ENCODE measurements around the gene EID2B. TPM values are rescaled to one million over a fixed set of nuclear protein-coding genes. Genes with fewer than 3 reads are reported as not detected.

EID2B gene
- total and polyA plus RNA-seq, 10 donors: 2.0 to 5.7 (median 4.7) TPM

DNA sequence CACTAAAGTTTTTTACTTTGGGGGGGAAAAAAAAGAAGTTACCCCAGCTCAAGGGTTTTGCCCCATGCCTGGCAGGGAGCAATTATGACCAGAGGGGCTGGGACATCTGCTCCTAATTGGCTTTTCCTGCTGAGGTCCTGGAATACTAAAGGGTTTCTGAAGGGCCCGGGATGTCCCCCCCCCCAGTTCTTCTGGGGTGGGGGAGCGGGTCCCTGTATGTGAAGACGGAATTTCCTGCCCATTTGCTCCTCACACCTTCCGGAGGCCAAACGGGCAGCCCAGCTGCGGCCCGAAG is 35.0 kb downstream of the EID2B start:
- Histone ChIP-seq H3K4me1 (peaks cover 14 to 26% (median 23%) of the 10 kb centered on the region in 6 donors), H3K27me3 (replicated peaks in 1 of 7) (peaks cover 3 to 74% (median 40%) of the 10 kb centered on the region in 7 donors), H3K36me3 (no peaks in the 10 kb centered on the region), H3K9me3 (no peaks in the 10 kb centered on the region), H3K4me3 (peak overlapping the region in 4 of 8 donors; percentile 25 to 65 (median 30)), H3K27ac (no peak overlapping the region)
- intact Hi-C loops (cut with DNase I; ENCODE audit: low total_unique reads): no loop called here
- WGBS, 5 donors: 0 to 1% (median 0%) methylated on average over 6 to 7 of the region's 7 CpGs; no CpG with 5 or more reads in 1 of the 5 donors
- no peak for DNase-seq
- no peak for TF ChIP-seq POLR2AphosphoS5 (IDR thresholded peaks at IDR 0.05)
- TF ChIP-seq, protein P1, sequence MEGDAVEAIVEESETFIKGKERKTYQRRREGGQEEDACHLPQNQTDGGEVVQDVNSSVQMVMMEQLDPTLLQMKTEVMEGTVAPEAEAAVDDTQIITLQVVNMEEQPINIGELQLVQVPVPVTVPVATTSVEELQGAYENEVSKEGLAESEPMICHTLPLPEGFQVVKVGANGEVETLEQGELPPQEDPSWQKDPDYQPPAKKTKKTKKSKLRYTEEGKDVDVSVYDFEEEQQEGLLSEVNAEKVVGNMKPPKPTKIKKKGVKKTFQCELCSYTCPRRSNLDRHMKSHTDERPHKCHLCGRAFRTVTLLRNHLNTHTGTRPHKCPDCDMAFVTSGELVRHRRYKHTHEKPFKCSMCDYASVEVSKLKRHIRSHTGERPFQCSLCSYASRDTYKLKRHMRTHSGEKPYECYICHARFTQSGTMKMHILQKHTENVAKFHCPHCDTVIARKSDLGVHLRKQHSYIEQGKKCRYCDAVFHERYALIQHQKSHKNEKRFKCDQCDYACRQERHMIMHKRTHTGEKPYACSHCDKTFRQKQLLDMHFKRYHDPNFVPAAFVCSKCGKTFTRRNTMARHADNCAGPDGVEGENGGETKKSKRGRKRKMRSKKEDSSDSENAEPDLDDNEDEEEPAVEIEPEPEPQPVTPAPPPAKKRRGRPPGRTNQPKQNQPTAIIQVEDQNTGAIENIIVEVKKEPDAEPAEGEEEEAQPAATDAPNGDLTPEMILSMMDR (IDR thresholded peaks at IDR 0.05 in 8 of 11, conservative IDR thresholded peaks at IDR 0.05 in 3 of 11): peak in 1 of 11 experiments; percentile 40

DNA sequence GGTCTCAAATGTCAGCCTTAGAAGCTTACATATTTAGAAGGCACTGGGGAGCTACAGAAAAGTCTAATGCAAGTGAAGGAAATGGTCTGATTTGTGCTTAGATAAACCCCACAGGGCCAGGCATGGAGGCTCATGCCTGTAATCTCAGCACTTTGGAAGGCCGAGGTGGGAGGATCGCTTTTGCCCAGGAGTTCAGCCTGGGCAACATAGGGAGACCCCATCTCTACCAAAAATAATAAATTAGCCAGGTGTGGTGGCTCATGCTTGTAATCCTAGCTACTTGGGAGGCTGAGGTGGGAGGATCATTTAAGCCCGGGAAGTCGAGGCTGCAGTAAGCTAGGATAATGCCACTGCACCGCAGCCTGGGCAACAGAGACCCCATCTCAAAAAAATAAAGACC is 36.6 kb downstream of the EID2B start:
- peaks cover 0 to 13% (median 9%) of the 10 kb centered on the region in 6 donors for H3K36me3 ChIP-seq
- WGBS, 5 donors: 83 to 94% (median 85%) methylated on average over 5 of the region's 5 CpGs
- no peaks in the 10 kb centered on the region for H3K9me3 ChIP-seq
- no peak for DNase-seq
- H3K27ac ChIP-seq: no peak overlapping the region
- H3K27me3 ChIP-seq (replicated peaks in 1 of 7): peaks cover 3 to 58% (median 33%) of the 10 kb centered on the region in 7 donors
- no peak for TF ChIP-seq POLR2AphosphoS5 (IDR thresholded peaks at IDR 0.05)
- TF ChIP-seq, protein P1 (IDR thresholded peaks at IDR 0.05 in 8 of 11, conservative IDR thresholded peaks at IDR 0.05 in 3 of 11): no peak
- no peak for TF ChIP-seq POLR2A (IDR thresholded peaks at IDR 0.05)
- peaks cover 14 to 23% (median 21%) of the 10 kb centered on the region in 6 donors for H3K4me1 ChIP-seq
- intact Hi-C loops (cut with DNase I; ENCODE audit: low total_unique reads): no loop called here
- H3K4me3 ChIP-seq: no peak overlapping the region

DNA sequence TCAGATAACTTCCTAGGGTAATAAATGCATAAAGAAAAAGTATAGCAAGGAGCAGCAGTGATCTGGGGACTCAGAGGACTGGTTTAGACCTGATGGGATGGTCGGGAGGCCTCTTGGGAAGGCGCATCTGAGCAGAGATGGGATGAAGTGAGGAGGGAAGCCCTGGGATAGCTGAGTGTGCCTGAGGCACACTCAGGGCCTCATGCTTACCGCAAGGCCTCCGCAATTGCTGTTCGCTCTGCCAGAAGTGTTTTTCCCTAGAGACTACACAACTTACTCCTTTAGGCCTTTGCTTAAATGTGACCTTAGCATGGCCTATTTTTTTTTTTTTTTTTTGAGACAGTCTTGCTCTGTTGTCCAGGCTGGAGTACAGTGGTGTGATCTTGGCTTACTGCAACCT is 38.0 kb downstream of the EID2B start:
- 86 to 91% (median 90%) methylated on average over 5 of the region's 5 CpGs for WGBS, 5 donors
- Histone ChIP-seq H3K27ac (no peak overlapping the region), H3K27me3 (replicated peaks in 1 of 7) (peaks cover 3 to 44% (median 26%) of the 10 kb centered on the region in 7 donors), H3K4me3 (no peak overlapping the region), H3K9me3 (no peaks in the 10 kb centered on the region), H3K36me3 (peaks cover 0 to 27% (median 23%) of the 10 kb centered on the region in 6 donors), H3K4me1 (peaks cover 14 to 23% (median 20%) of the 10 kb centered on the region in 6 donors)
- TF ChIP-seq POLR2AphosphoS5 (IDR thresholded peaks at IDR 0.05): no peak
- TF ChIP-seq, protein P1 (IDR thresholded peaks at IDR 0.05 in 8 of 11, conservative IDR thresholded peaks at IDR 0.05 in 3 of 11): no peak
- no peak for TF ChIP-seq POLR2A (IDR thresholded peaks at IDR 0.05)
- no peak for DNase-seq
- intact Hi-C loops (cut with DNase I; ENCODE audit: low total_unique reads): no loop called here

DNA sequence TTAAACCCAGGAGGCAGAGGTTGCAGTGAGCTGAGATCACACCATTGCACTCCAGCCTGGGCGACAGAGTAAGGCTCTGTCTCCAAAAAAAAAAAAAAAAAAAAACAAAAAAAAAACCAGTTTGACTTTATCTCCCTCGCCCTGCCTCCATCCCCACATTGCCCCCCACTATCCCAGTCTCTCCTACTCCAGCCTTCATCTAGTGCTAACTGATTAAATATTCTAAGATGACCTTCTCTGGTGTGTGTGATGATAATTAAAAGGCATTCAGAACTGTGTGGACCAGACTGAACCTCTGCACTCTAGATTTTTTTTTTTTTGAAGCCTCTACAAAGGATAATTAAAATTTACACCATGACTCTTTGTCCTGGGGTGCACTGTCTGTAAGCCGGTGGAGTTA is 39.9 kb downstream of the EID2B start:
- intact Hi-C loops (cut with DNase I; ENCODE audit: low total_unique reads): no loop called here
- WGBS, 5 donors: 88 to 94% (median 91%) methylated on average over 2 to 3 of the region's 3 CpGs
- Histone ChIP-seq H3K27ac (no peak overlapping the region), H3K4me1 (peaks cover 2 to 5% (median 2%) of the 10 kb centered on the region in 6 donors), H3K9me3 (no peaks in the 10 kb centered on the region), H3K36me3 (peaks cover 3 to 46% (median 41%) of the 10 kb centered on the region in 6 donors), H3K4me3 (no peak overlapping the region), H3K27me3 (replicated peaks in 1 of 7) (peaks cover 0 to 25% (median 8%) of the 10 kb centered on the region in 7 donors)
- no peak for DNase-seq
- TF ChIP-seq, protein P1 (IDR thresholded peaks at IDR 0.05 in 8 of 11, conservative IDR thresholded peaks at IDR 0.05 in 3 of 11): no peak
- TF ChIP-seq POLR2AphosphoS5 (IDR thresholded peaks at IDR 0.05) (no peak), POLR2A (IDR thresholded peaks at IDR 0.05) (no peak)

All from spleen (tissue), 11 donors.